Liver (tissue), 10 donors: ENCODE measurements around the gene YARS2. TPM values are rescaled to one million over a fixed set of nuclear protein-coding genes. Genes with fewer than 3 reads are reported as not detected.

Source experiments
- DNase-seq: peaks from one replicate; pipeline ENCODE4 v3.0.0-alpha.2; 2017; ENCODE audit warnings: low spot score
- H3K27ac ChIP-seq, 2 donors: one replicate each; pipeline ENCODE4 v1.7.0; 2013; ENCODE audit warnings: inconsistent platforms in 2 of 2, low read length in 2 of 2, control low read depth in 1 of 2, low read depth in 1 of 2, mild to moderate bottlenecking in 1 of 2
- H3K27me3 ChIP-seq, 4 donors: one replicate each; pipeline versions ENCODE4 v1.6.1 to v1.7.0; 2013; ENCODE audit warnings: low read length in 3 of 4, inconsistent platforms in 1 of 4, mild to moderate bottlenecking in 1 of 4, moderate library complexity in 1 of 4; ENCODE audit not compliant: control insufficient read depth in 4 of 4, insufficient read depth in 4 of 4
- H3K36me3 ChIP-seq, 4 donors: one replicate each; pipeline versions ENCODE4 v1.6.1 to v1.7.0; 2013; ENCODE audit warnings: low read length in 3 of 4, mild to moderate bottlenecking in 3 of 4, low read depth in 1 of 4, moderate library complexity in 1 of 4; ENCODE audit not compliant: control insufficient read depth in 4 of 4, insufficient read depth in 3 of 4
- H3K4me1 ChIP-seq, 4 donors: one replicate each; pipeline versions ENCODE4 v1.6.1 to v1.7.0; 2013; ENCODE audit warnings: low read length in 3 of 4, mild to moderate bottlenecking in 3 of 4, moderate library complexity in 1 of 4; ENCODE audit not compliant: control insufficient read depth in 4 of 4, insufficient read depth in 4 of 4
- H3K4me3 ChIP-seq, 3 donors: one replicate each; pipeline versions ENCODE4 v1.6.1 to v1.7.0; 2013; ENCODE audit warnings: low read length in 3 of 3, control low read depth in 1 of 3, low read depth in 1 of 3, mild to moderate bottlenecking in 1 of 3
- H3K9ac ChIP-seq, 2 donors: one replicate each; pipeline ENCODE4 v1.7.0; 2013; ENCODE audit warnings: low read length in 2 of 2, mild to moderate bottlenecking in 2 of 2, moderate library complexity in 2 of 2, control low read depth in 1 of 2, low read depth in 1 of 2
- H3K9me3 ChIP-seq, 4 donors: one replicate each; pipeline versions ENCODE4 v1.6.1 to v1.7.0; 2013; ENCODE audit warnings: low read length in 3 of 4; ENCODE audit not compliant: control insufficient read depth in 4 of 4
- FOXA1 ChIP-seq: IDR thresholded peaks from 2 replicates; pipeline ENCODE4 v1.6.1; 2016; ENCODE audit warnings: antibody characterized with exemption
- FOXA2 ChIP-seq: IDR thresholded peaks from 2 replicates; pipeline ENCODE4 v1.6.1; 2016; ENCODE audit warnings: antibody characterized with exemption
- GABPA ChIP-seq, 2 donors: IDR thresholded peaks in 1 of 2; conservative IDR thresholded peaks in 1 of 2; 2 replicates each; pipeline ENCODE4 v1.6.1; 2016; ENCODE audit warnings: antibody characterized with exemption in 2 of 2, mild to moderate bottlenecking in 1 of 2, moderate library complexity in 1 of 2
- HNF4G ChIP-seq: IDR thresholded peaks from 2 replicates; pipeline ENCODE4 v1.6.1; 2016; ENCODE audit warnings: antibody characterized with exemption
- NR2F2 ChIP-seq: IDR thresholded peaks from 2 replicates; pipeline ENCODE4 v1.6.1; 2016; ENCODE audit warnings: antibody characterized with exemption
- RAD21 ChIP-seq, 2 donors: IDR thresholded peaks; 2 replicates each; pipeline ENCODE4 v1.6.1; 2016; ENCODE audit warnings: antibody characterized with exemption in 2 of 2, mild to moderate bottlenecking in 2 of 2
- SP1 ChIP-seq: IDR thresholded peaks from 2 replicates; pipeline ENCODE4 v1.6.1; 2018; ENCODE audit warnings: antibody characterized with exemption, mild to moderate bottlenecking
- WGBS: extraction: QIAGEN DNeasy Blood & Tissue Kit; methylation state at CpG from one replicate; pipeline ENCODE4 v1.1.7; 2013; 5-methylcytosine and 5-hydroxymethylcytosine counted together
- polyA plus RNA-seq, 2 donors: library from polyadenylated mRNA; stranded (reverse) in 1 of 2; unstranded in 1 of 2; fragments of 200-250 nt in 1 of 2; fragments of >200 nt in 1 of 2; fragmentation: Nextera tagmentation in 1 of 2; extraction: Ambion mirVana in 1 of 2; gene quantifications; one replicate each; pipeline versions ENCODE4 v1.2.1 to v1.2.3, GENCODE V29; 2013 to 2015
- small RNA-seq: library from RNA; depleted of rRNA; stranded (forward); fragments of <200 nt; gene quantifications from one replicate; pipeline ENCODE3, GENCODE V24; 2014
- total RNA-seq, 2 donors: library from RNA; depleted of rRNA; stranded (reverse); fragments of >200 nt; gene quantifications; one replicate each; pipeline ENCODE4 v1.2.3, GENCODE V29; 2014
- TF ChIP-seq, protein P1 (sequence below): IDR thresholded peaks from 2 replicates; pipeline ENCODE4 v1.6.1; 2016; ENCODE audit warnings: antibody characterized with exemption
- TF ChIP-seq, protein P2 (sequence below): fragments of 150-350 bp; IDR thresholded peaks from 2 replicates; pipeline ENCODE4 v1.5.1; 2017; ENCODE audit warnings: improper control_type of control experiment, low read depth, low read length; ENCODE audit not compliant: missing input control
- TF ChIP-seq, protein P3 (sequence below): IDR thresholded peaks from 2 replicates; pipeline ENCODE4 v1.6.1; 2016; ENCODE audit warnings: antibody characterized with exemption
- TF ChIP-seq, protein P4 (sequence below): IDR thresholded peaks from 2 replicates; pipeline ENCODE4 v1.6.1; 2016; ENCODE audit warnings: antibody characterized with exemption
- donor health status: healthy.
- donor health status: healthy.
- donor health status: healthy.
- donor health status: healthy.
- donor health status: healthy.

Gene YARS2
- total and polyA plus RNA-seq, 4 donors: 7.4 to 16.4 (median 10.4) TPM

DNA sequence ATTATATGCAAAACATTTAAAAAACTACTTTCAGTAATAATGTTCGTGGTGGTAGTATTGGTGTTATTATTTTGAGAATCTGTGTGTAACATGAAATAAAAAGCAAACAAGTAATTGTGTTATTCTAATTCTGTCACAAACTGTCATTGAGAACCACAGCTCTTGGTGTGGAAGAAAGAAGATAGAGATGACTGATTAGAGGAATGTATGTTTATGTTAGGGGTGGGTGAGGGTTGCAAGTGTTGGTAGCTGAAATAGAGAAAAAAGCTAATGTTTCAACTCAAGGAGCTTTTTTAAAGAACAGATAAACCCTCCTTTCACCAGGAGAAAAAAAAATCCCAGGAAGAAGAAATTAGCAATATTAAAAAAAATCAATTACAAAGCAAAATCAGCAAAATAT lies 58.3 kb downstream of the YARS2 start:
- H3K27me3 ChIP-seq: no peaks in the 10 kb centered on the region
- no peak overlapping the region for H3K9ac ChIP-seq
- no peaks in the 10 kb centered on the region for H3K9me3 ChIP-seq
- TF ChIP-seq, protein P1, sequence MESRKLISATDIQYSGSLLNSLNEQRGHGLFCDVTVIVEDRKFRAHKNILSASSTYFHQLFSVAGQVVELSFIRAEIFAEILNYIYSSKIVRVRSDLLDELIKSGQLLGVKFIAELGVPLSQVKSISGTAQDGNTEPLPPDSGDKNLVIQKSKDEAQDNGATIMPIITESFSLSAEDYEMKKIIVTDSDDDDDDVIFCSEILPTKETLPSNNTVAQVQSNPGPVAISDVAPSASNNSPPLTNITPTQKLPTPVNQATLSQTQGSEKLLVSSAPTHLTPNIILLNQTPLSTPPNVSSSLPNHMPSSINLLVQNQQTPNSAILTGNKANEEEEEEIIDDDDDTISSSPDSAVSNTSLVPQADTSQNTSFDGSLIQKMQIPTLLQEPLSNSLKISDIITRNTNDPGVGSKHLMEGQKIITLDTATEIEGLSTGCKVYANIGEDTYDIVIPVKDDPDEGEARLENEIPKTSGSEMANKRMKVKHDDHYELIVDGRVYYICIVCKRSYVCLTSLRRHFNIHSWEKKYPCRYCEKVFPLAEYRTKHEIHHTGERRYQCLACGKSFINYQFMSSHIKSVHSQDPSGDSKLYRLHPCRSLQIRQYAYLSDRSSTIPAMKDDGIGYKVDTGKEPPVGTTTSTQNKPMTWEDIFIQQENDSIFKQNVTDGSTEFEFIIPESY: no peak
- TF ChIP-seq, protein P2, sequence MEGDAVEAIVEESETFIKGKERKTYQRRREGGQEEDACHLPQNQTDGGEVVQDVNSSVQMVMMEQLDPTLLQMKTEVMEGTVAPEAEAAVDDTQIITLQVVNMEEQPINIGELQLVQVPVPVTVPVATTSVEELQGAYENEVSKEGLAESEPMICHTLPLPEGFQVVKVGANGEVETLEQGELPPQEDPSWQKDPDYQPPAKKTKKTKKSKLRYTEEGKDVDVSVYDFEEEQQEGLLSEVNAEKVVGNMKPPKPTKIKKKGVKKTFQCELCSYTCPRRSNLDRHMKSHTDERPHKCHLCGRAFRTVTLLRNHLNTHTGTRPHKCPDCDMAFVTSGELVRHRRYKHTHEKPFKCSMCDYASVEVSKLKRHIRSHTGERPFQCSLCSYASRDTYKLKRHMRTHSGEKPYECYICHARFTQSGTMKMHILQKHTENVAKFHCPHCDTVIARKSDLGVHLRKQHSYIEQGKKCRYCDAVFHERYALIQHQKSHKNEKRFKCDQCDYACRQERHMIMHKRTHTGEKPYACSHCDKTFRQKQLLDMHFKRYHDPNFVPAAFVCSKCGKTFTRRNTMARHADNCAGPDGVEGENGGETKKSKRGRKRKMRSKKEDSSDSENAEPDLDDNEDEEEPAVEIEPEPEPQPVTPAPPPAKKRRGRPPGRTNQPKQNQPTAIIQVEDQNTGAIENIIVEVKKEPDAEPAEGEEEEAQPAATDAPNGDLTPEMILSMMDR: no peak
- no peak for TF ChIP-seq HNF4G
- TF ChIP-seq NR2F2: no peak
- TF ChIP-seq FOXA2: no peak
- no peak for TF ChIP-seq RAD21 (IDR thresholded peaks at IDR 0.05)
- TF ChIP-seq GABPA (IDR thresholded peaks at IDR 0.05 in 1 of 2, conservative IDR thresholded peaks at IDR 0.05 in 1 of 2): no peak
- no peak for TF ChIP-seq SP1
- no peak for TF ChIP-seq FOXA1
- TF ChIP-seq, protein P3, sequence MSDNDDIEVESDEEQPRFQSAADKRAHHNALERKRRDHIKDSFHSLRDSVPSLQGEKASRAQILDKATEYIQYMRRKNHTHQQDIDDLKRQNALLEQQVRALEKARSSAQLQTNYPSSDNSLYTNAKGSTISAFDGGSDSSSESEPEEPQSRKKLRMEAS: no peak
- TF ChIP-seq, protein P4, sequence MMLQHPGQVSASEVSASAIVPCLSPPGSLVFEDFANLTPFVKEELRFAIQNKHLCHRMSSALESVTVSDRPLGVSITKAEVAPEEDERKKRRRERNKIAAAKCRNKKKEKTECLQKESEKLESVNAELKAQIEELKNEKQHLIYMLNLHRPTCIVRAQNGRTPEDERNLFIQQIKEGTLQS: no peak
- no peaks in the 10 kb centered on the region for H3K4me1 ChIP-seq
- no peak overlapping the region for H3K4me3 ChIP-seq
- peaks cover 0 to 2% (median 0%) of the 10 kb centered on the region in 4 donors for H3K36me3 ChIP-seq
- DNase-seq: no peak
- no peak overlapping the region for H3K27ac ChIP-seq
- WGBS: 99% methylated on average over 1 of the region's 1 CpG

Small RNAs within 50 kb of the gene (small RNA-seq; reads per million reads assigned to genes)
- gene RF00019: not detected

Other genes with a start within 250 kb of the YARS2 start
- gene DNM1L, start 76.6 kb downstream of the YARS2 start, total RNA-seq: 10 to 100 TPM; 21.6 to 33.9 TPM
- gene DNM1L, start 76.6 kb downstream of the YARS2 start, polyA plus RNA-seq: 10 to 100 TPM in 1 of 2 donors, 1 to 10 TPM in 1; 9.5 to 12.6 TPM
- gene PKP2, start 140.9 kb upstream of the YARS2 start, total RNA-seq: 10 to 100 TPM in 1 of 2 donors, 1 to 10 TPM in 1; 8.6 to 35.7 TPM
- 10 to 100 TPM in 1 of 2 donors, 1 to 10 TPM in 1; 10.0 to 15.6 TPM for gene PKP2, start 140.9 kb upstream of the YARS2 start, polyA plus RNA-seq